NCI-H1092 (cell line): ENCODE results near the gene RTP4.
"Not testable (repeated sequence)": the region's sequence is repeated elsewhere in the genome, so short reads cannot be mapped to it uniquely, and the experiment has no call there.

Experiments used
- DNase-seq: peaks from one replicate; lab custom pipeline; 2025; lab: John Stamatoyannopoulos, UW

RTP4 gene

DNA sequence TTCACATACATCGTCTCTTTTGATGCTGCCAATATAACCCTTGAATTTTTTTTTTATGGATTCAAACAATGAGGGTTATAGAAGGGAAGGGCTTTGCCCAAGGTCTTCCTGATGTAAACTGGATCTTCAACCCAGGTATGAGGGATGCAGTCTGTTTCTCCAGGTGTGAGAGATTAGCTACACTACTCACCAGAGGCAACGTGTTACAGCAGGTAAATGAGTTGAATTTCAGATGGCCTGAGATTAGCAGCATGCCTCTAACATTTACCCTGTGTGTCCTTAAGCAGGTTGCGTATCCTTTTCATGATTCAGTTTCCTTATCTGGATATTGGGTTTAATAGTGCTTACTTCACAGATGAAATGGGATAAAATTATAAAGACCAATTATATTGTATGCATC lies 1.9 kb downstream of the RTP4 start:
- DNase-seq, result no peak

DNA sequence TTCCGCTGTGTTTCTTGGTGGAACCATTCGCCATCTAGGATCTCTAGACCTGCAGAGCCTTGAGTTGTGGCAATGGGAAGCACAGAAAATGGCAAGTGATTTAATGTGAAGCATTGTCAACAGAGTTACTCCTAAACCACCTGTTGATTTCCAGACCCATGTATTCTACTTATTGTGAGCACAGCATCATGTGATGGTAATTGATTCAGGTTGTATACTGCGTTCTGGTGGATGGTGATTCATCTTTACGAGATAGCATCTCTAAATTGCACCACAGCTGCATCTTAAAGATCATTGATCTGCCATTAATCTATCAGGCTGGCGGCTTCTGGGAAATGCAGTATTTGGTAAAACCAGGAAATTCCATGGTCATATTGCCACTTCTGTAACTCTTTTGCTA lies 7.4 kb downstream of the RTP4 start:
- no peak for DNase-seq

DNA sequence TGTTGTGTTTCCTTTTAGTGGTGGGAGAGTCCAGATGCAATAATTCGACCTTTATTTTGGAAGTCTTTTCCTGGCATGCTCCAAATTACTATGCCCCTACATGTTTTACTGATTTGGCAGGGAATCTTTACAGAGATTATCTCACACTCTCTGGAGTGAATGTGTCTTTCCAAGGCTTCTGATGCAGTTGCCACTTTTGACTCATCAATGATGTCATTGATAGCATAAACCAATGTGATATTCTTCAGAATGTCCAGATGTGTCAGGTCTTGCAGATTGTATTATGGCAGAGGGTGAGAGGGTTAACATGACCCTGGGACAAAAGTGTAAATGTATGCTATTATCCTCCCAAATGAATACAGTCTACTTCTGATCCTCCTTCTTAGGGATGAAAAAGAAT lies 9.7 kb downstream of the RTP4 start:
- DNase-seq, result no peak

- DNase-seq, result no peak
Observed at GRCh38 chr3:187382609-187383151, 14.5 kb downstream of the RTP4 start.

DNA sequence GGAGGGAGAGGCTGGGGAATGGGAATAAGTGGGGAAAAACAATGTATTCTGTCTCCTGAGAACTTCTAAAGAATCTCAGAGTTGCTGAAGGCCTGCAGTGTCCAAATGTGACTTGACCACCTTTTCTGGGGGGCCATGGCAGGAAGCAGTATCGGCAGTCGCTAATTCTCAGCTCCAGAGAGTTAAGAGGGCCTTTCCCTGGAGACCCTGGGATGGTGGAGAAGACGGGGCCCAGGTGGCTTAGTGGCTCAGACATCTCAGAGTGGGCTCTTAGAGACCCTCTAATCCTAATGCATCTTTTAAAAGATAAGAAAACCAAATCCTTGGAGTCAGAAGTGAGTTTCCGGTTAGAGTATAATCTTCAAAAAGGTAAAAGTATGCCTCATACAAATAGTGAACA lies 15.1 kb downstream of the RTP4 start:
- DNase-seq, result no peak

DNA sequence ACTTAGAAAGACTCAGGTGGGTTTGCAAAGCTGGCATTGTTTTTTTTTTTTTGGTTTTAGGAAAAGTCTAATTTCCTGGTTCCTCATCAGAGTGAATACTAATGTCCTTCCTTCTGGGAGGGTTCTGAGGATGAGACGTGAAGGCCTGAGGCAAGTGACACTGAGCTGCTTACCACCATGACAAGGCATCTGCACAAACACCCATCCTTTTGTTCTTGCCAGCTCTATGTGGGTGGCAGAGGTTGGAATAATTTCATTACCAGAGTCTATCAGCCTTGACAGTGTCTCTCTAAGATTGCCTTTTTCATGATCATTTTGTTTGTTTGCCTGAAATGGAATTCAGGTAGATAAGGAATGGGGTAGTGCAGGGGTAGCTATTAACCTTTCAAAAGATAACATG lies 17.1 kb downstream of the RTP4 start:
- DNase-seq, result no peak

GRCh38 chr3:187396661-187397060 lies 28.5 kb downstream of the RTP4 start:
- no peak for DNase-seq

DNA sequence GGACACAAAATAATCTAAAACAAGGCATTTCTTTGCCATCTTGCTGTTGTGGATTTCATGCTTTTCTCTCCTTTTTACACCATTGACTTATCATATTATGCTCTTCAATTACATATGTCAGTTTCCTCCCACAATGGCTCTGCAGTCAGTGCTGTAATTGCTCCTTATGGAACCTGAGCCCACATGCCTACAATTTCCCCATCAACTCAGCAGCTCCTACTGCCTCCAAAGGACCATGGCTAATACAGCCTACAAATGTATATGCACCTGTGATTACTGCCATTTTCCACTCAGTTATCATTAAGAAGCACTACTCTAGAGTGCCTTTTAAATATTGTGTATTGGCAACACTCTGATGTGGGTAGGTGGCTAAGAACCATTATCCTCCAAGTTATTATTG lies 30.8 kb downstream of the RTP4 start:
- no peak for DNase-seq

DNA sequence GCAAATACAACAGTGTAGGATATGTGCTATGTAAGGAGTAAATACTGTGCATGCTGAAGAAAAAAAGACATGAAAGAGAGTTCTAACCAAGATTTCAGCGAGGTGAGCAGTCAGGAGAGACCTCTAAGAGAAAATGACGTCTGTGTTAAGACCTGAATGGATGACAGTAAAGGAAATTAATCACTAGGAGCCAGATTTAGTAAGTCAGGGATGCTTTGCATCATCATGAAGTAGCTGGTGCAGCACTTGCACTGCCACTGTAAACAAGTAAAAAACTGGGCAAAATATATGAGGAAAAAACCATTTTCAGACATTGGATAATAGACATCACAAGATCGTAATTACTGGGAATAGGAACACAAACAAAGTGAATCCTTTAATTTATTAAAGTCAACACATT lies 32.6 kb downstream of the RTP4 start:
- DNase-seq, result no peak

DNA sequence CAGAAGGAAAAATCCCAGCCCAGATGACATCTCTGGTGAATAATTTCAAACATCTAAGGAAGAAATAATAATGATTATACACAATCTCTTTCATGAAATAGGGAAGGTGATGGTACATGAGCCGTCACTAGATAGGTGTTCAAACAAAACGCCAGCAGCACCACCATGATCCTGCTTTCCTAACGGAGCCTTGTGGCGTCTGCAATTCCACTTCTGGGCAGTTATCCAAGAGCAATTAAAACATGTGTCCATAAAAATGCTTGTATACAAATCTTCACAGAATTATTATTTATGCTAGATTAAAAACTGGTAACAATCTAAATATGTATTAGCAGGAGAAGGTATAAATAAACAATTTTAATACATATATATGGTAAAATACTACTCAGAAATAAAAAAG lies 33.7 kb downstream of the RTP4 start:
- DNase-seq, result no peak

DNA sequence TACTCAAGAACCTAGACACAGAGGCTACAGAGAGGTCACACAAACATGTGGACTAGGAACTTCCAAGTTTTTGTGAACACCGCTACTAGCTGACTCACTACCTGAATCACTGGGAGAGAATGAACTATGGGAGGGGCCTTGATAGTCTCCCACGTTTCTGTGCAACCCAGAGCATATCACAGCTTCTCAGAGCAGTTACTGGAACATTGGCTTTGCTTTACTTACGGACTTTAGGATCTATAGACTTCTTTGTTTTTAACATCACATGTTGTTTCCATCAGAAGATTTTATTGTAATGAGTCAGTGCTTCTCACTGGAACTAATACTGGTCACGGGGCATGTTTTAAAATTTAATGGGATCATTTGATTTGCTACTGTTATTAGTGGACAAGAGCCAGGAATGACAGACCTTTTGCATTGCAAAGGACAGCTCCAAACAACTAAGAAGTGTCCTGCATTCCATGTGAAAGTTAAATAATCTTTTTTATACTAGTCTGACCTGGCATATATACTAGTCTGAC lies 35.6 kb downstream of the RTP4 start:
- DNase-seq, result no peak

GRCh38 chr3:187406927-187407326 lies 38.7 kb downstream of the RTP4 start:
- no peak for DNase-seq

- not testable (repeated sequence) for DNase-seq
Observed at GRCh38 chr3:187411991-187412781, 44.0 kb downstream of the RTP4 start.
